ENCODE measurements around the gene OLFML1.

The OLFML1 gene

DNA sequence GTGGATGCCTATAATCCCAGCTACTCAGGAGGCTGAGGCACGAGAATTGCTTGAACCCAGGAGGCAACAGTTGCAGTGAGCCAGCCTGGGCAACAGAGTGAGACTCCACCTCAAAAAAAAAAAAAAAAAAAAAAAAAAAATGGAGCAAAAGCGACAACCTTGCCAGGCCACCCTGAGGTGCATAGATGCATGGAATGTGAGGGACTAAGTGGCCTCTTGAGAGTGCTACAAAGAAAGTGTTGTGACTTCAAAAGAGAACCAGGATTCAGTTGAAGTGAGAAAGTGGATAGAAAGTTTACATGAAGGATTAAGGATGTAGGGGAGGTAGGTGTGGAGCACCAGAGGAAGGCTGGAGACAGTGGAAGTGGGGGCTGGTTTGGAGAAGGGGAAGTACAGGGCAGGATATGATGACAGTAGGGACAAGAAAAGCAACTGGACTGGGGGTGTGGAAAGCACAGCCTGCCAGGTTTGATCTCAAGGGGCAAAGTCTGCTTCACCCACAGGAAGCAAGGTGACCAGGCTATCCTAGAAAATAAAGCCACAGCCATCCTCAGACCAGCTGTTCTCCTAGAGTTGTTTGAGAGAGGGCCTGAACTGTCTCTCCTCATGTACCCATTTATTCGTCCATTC is 36.0 kb upstream of the OLFML1 start:
- Histone ChIP-seq H3K4me3 (ENCODE audit: low read length) (no peak overlapping the region), H3K36me3 (ENCODE audit: control insufficient read depth, insufficient read depth, low read length) (no peaks in the 10 kb centered on the region), H3K4me1 (ENCODE audit: control insufficient read depth, insufficient read depth, low read length) (no peaks in the 10 kb centered on the region), H3K9me3 (ENCODE audit: control insufficient read depth, insufficient read depth, low read length) (no peaks in the 10 kb centered on the region), H3K27ac (ENCODE audit: low read length) (no peak overlapping the region), H3K27me3 (ENCODE audit: control insufficient read depth, insufficient read depth, low read length) (no peaks in the 10 kb centered on the region)
- no peak for DNase-seq (ENCODE audit: low read depth, low spot score)
- no CpG with 5 or more reads among the region's 3 CpGs for whole genome bisulfite sequencing (ENCODE audit: insufficient coverage, insufficient read length)

GRCh38 chr11:7449841-7450214 is 35.5 kb upstream of the OLFML1 start:
- Histone ChIP-seq H3K4me3 (ENCODE audit: low read length) (no peak overlapping the region), H3K27me3 (ENCODE audit: control insufficient read depth, insufficient read depth, low read length) (no peaks in the 10 kb centered on the region), H3K27ac (ENCODE audit: low read length) (no peak overlapping the region), H3K4me1 (ENCODE audit: control insufficient read depth, insufficient read depth, low read length) (no peaks in the 10 kb centered on the region), H3K36me3 (ENCODE audit: control insufficient read depth, insufficient read depth, low read length) (no peaks in the 10 kb centered on the region), H3K9me3 (ENCODE audit: control insufficient read depth, insufficient read depth, low read length) (no peaks in the 10 kb centered on the region)
- no CpG with 5 or more reads among the region's 4 CpGs for WGBS (ENCODE audit: insufficient coverage, insufficient read length)
- no peak for DNase-seq (ENCODE audit: low read depth, low spot score)

DNA sequence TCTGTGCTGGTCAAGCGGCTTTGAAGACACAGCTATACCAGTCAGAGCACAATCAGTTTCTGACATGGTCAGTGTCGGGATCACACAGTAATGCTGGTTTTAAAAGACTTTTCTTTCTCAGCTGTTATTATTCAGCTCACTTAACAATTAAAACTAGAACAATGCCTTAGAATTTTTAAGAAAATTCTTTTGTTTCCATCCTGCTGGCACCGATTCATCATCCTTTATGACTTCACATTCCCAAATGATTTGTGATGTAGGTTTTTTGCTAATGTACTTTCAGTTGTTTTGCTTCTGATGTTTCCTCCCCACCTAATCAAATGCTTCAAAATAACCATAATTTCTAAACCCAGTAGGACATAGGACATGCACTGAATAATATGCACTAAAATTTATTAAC is 34.5 kb upstream of the OLFML1 start:
- WGBS (ENCODE audit: insufficient coverage, insufficient read length), result no CpG with 5 or more reads among the region's 3 CpGs
- no peak for DNase-seq (ENCODE audit: low read depth, low spot score)
- no peaks in the 10 kb centered on the region for H3K4me1 ChIP-seq (ENCODE audit: control insufficient read depth, insufficient read depth, low read length)
- no peak overlapping the region for H3K27ac ChIP-seq (ENCODE audit: low read length)
- no peak overlapping the region for H3K4me3 ChIP-seq (ENCODE audit: low read length)
- H3K9me3 ChIP-seq (ENCODE audit: control insufficient read depth, insufficient read depth, low read length), result no peaks in the 10 kb centered on the region
- H3K27me3 ChIP-seq (ENCODE audit: control insufficient read depth, insufficient read depth, low read length), result no peaks in the 10 kb centered on the region
- no peaks in the 10 kb centered on the region for H3K36me3 ChIP-seq (ENCODE audit: control insufficient read depth, insufficient read depth, low read length)

DNA sequence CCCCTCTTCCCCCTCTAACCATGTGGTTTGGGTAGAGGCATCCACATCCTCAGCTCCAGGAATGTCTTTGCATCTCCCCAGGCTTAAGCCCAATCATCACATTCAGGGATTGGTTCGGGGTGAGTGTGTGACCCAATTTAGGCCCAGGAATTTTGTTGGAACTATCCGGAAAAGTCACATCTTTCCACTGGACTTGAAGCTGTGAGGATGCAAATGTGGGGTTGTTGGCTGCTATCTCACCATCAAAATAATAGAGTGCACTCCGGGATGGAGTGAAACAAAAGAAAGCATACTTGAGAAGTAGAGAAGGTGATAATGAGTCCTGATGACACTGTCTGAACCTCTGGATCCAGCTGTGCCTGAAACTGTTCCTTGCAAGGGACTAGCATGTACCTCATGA is 33.8 kb upstream of the OLFML1 start:
- Histone ChIP-seq H3K9me3 (ENCODE audit: control insufficient read depth, insufficient read depth, low read length) (no peaks in the 10 kb centered on the region), H3K36me3 (ENCODE audit: control insufficient read depth, insufficient read depth, low read length) (no peaks in the 10 kb centered on the region), H3K4me3 (ENCODE audit: low read length) (no peak overlapping the region), H3K27me3 (ENCODE audit: control insufficient read depth, insufficient read depth, low read length) (no peaks in the 10 kb centered on the region), H3K27ac (ENCODE audit: low read length) (no peak overlapping the region), H3K4me1 (ENCODE audit: control insufficient read depth, insufficient read depth, low read length) (no peaks in the 10 kb centered on the region)
- no peak for DNase-seq (ENCODE audit: low read depth, low spot score)
- WGBS (ENCODE audit: insufficient coverage, insufficient read length), result no CpG with 5 or more reads among the region's 3 CpGs

- no peak for DNase-seq (ENCODE audit: low read depth, low spot score)
- WGBS (ENCODE audit: insufficient coverage, insufficient read length), result no CpG with 5 or more reads among the region's 1 CpG
- Histone ChIP-seq H3K9me3 (ENCODE audit: control insufficient read depth, insufficient read depth, low read length) (no peaks in the 10 kb centered on the region), H3K27ac (ENCODE audit: low read length) (no peak overlapping the region), H3K4me3 (ENCODE audit: low read length) (no peak overlapping the region), H3K36me3 (ENCODE audit: control insufficient read depth, insufficient read depth, low read length) (no peaks in the 10 kb centered on the region), H3K4me1 (ENCODE audit: control insufficient read depth, insufficient read depth, low read length) (no peaks in the 10 kb centered on the region), H3K27me3 (ENCODE audit: control insufficient read depth, insufficient read depth, low read length) (no peaks in the 10 kb centered on the region)
Measured at GRCh38 chr11:7451952-7452494, 33.3 kb upstream of the OLFML1 start.

- Histone ChIP-seq H3K9me3 (ENCODE audit: control insufficient read depth, insufficient read depth, low read length) (no peaks in the 10 kb centered on the region), H3K36me3 (ENCODE audit: control insufficient read depth, insufficient read depth, low read length) (no peaks in the 10 kb centered on the region), H3K4me3 (ENCODE audit: low read length) (no peak overlapping the region), H3K4me1 (ENCODE audit: control insufficient read depth, insufficient read depth, low read length) (no peaks in the 10 kb centered on the region), H3K27me3 (ENCODE audit: control insufficient read depth, insufficient read depth, low read length) (no peaks in the 10 kb centered on the region), H3K27ac (ENCODE audit: low read length) (no peak overlapping the region)
- WGBS (ENCODE audit: insufficient coverage, insufficient read length), result no CpG with 5 or more reads among the region's 2 CpGs
- no peak for DNase-seq (ENCODE audit: low read depth, low spot score)
Measured at GRCh38 chr11:7454854-7455253, 30.5 kb upstream of the OLFML1 start.

- Histone ChIP-seq H3K36me3 (ENCODE audit: control insufficient read depth, insufficient read depth, low read length) (no peaks in the 10 kb centered on the region), H3K4me1 (ENCODE audit: control insufficient read depth, insufficient read depth, low read length) (no peaks in the 10 kb centered on the region), H3K9me3 (ENCODE audit: control insufficient read depth, insufficient read depth, low read length) (no peaks in the 10 kb centered on the region), H3K4me3 (ENCODE audit: low read length) (no peak overlapping the region), H3K27me3 (ENCODE audit: control insufficient read depth, insufficient read depth, low read length) (no peaks in the 10 kb centered on the region), H3K27ac (ENCODE audit: low read length) (no peak overlapping the region)
- WGBS (ENCODE audit: insufficient coverage, insufficient read length), result no CpG with 5 or more reads among the region's 1 CpG
- DNase-seq (ENCODE audit: low read depth, low spot score), result no peak
Measured at GRCh38 chr11:7457211-7457610, 28.1 kb upstream of the OLFML1 start.

DNA sequence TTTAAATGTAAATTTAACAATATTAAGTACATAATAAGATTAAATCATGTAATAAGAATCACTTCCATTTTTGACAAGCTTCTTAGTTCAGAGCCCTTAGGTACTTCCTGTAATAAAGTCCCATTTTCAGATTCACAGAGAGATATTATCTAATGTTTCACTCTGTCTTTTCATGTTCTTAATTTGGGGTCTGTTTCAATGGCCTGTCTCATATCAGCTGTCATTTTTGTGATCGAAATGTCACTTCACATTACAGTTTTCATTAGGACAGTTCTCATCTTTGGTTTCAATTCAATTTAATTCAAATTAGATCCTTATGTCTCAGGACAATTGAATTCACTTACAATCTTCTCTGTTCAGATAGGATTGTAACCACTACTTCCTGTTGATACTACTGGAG is 22.6 kb upstream of the OLFML1 start:
- no peak overlapping the region for H3K27ac ChIP-seq (ENCODE audit: low read length)
- no peak overlapping the region for H3K4me3 ChIP-seq (ENCODE audit: low read length)
- H3K4me1 ChIP-seq (ENCODE audit: control insufficient read depth, insufficient read depth, low read length), result no peaks in the 10 kb centered on the region
- H3K36me3 ChIP-seq (ENCODE audit: control insufficient read depth, insufficient read depth, low read length), result no peaks in the 10 kb centered on the region
- no CpG with 5 or more reads among the region's 1 CpG for WGBS (ENCODE audit: insufficient coverage, insufficient read length)
- H3K9me3 ChIP-seq (ENCODE audit: control insufficient read depth, insufficient read depth, low read length), result no peaks in the 10 kb centered on the region
- DNase-seq (ENCODE audit: low read depth, low spot score), result no peak
- no peaks in the 10 kb centered on the region for H3K27me3 ChIP-seq (ENCODE audit: control insufficient read depth, insufficient read depth, low read length)

GRCh38 chr11:7467652-7468051 is 17.7 kb upstream of the OLFML1 start:
- Histone ChIP-seq H3K4me3 (ENCODE audit: low read length) (no peak overlapping the region), H3K36me3 (ENCODE audit: control insufficient read depth, insufficient read depth, low read length) (no peaks in the 10 kb centered on the region), H3K27ac (ENCODE audit: low read length) (no peak overlapping the region), H3K9me3 (ENCODE audit: control insufficient read depth, insufficient read depth, low read length) (no peaks in the 10 kb centered on the region), H3K27me3 (ENCODE audit: control insufficient read depth, insufficient read depth, low read length) (no peaks in the 10 kb centered on the region), H3K4me1 (ENCODE audit: control insufficient read depth, insufficient read depth, low read length) (no peaks in the 10 kb centered on the region; the same call in 1 of the 2 replicates)
- no peak for DNase-seq (ENCODE audit: low read depth, low spot score)
- WGBS (ENCODE audit: insufficient coverage, insufficient read length), result no CpG with 5 or more reads among the region's 2 CpGs

DNA sequence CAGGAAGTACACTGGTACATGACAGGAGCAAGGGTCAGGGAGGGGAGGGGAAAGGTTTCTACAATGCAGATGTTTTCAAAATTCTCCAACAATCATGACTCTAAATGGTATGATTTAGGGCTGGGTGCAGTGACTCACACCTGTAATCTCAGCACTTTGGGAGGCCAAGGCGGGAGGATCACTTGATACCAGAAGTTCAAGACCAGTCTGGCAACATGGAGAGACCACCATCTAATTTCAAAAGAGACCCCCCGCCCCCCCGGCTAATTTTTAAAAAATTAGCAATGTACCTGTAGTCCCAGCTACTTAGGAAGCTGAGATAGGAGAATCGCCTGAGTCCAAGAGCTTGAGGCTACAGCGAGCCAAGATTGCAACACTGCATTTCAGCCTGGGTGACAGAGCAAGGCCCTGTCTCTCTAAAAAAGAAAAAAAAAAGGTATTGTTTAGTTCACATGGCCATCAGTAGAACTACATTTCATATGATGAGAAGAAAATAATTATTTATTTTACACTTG is 15.9 kb upstream of the OLFML1 start:
- no peaks in the 10 kb centered on the region; the same call in 1 of the 2 replicates for H3K4me1 ChIP-seq (ENCODE audit: control insufficient read depth, insufficient read depth, low read length)
- DNase-seq (ENCODE audit: low read depth, low spot score), result no peak
- H3K36me3 ChIP-seq (ENCODE audit: control insufficient read depth, insufficient read depth, low read length), result no peaks in the 10 kb centered on the region
- H3K4me3 ChIP-seq (ENCODE audit: low read length), result no peak overlapping the region
- no peaks in the 10 kb centered on the region for H3K27me3 ChIP-seq (ENCODE audit: control insufficient read depth, insufficient read depth, low read length)
- WGBS (ENCODE audit: insufficient coverage, insufficient read length), result no CpG with 5 or more reads among the region's 5 CpGs
- H3K9me3 ChIP-seq (ENCODE audit: control insufficient read depth, insufficient read depth, low read length), result no peaks in the 10 kb centered on the region
- H3K27ac ChIP-seq (ENCODE audit: low read length), result no peak overlapping the region

DNA sequence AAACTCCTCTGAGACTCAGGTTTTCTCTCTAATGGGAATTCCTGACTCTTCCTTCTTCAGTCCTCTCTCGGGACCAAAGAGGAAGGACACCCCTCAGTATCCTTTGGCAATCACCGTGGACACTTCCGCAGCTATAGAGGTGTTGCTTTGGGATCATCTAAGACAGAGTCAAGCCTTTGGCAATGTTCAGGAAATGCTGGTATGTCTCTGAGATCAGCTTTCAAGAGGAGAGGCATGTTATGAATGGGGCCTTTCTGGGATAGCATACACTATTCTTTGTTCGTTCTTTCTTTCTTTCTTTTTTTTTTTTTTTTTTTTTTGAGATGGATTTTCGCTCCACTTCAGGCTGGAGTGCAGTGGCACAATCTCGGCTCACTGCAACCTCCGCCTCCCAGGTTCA is 14.2 kb upstream of the OLFML1 start:
- no peak for DNase-seq (ENCODE audit: low read depth, low spot score)
- Histone ChIP-seq H3K36me3 (ENCODE audit: control insufficient read depth, insufficient read depth, low read length) (no peaks in the 10 kb centered on the region), H3K9me3 (ENCODE audit: control insufficient read depth, insufficient read depth, low read length) (no peaks in the 10 kb centered on the region), H3K27ac (ENCODE audit: low read length) (no peak overlapping the region), H3K27me3 (ENCODE audit: control insufficient read depth, insufficient read depth, low read length) (no peaks in the 10 kb centered on the region), H3K4me3 (ENCODE audit: low read length) (no peak overlapping the region), H3K4me1 (ENCODE audit: control insufficient read depth, insufficient read depth, low read length) (no peaks in the 10 kb centered on the region; the same call in 1 of the 2 replicates)
- WGBS (ENCODE audit: insufficient coverage, insufficient read length), result no CpG with 5 or more reads among the region's 7 CpGs

Measured in iPS DF 6.9 (cell line).